ENCODE results near the gene CAND2.

DNA sequence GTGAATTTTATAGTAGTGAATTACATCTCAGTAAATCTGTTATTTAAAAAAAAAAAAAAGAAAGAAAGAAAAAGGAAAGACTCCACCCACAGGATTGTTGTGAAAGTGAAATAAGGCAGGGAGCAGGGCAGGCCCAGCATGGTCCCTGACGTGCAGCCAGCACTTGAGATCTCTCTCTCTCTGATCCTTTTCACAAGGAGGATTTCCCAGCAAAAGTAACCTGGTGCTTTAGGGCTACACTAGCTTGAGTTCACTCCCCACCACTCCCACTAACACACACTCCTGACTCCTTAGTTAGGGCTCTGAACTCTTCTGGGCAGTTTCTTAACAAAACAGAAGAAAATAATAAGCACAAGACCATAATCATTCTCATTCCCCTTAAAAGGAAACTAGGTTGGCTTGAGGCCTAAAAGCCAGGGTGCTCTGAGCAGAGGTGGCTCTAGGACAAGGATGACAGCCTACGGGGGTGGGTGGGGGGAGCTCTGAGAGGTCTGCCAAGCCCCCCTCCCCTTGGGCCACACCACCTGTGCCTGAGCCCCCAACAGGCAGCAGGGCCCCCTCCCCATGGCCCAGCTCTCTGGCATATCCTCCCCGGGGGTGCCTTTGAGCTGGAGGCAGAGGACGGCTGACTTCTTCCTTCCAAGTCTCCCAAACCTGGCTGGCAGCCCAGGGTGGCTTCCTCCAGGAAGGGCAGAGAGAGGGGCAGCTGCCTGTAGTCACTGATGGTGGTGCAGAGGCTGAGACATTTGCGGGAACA, 38.3 kb upstream of the CAND2 start:
- TF ChIP-seq, protein P1, sequence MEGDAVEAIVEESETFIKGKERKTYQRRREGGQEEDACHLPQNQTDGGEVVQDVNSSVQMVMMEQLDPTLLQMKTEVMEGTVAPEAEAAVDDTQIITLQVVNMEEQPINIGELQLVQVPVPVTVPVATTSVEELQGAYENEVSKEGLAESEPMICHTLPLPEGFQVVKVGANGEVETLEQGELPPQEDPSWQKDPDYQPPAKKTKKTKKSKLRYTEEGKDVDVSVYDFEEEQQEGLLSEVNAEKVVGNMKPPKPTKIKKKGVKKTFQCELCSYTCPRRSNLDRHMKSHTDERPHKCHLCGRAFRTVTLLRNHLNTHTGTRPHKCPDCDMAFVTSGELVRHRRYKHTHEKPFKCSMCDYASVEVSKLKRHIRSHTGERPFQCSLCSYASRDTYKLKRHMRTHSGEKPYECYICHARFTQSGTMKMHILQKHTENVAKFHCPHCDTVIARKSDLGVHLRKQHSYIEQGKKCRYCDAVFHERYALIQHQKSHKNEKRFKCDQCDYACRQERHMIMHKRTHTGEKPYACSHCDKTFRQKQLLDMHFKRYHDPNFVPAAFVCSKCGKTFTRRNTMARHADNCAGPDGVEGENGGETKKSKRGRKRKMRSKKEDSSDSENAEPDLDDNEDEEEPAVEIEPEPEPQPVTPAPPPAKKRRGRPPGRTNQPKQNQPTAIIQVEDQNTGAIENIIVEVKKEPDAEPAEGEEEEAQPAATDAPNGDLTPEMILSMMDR (IDR thresholded peaks at IDR 0.05), result no peak
- no peak for TF ChIP-seq ZFX (IDR thresholded peaks at IDR 0.05; ENCODE audit: borderline replicate concordance)
